ENCODE results near the gene PRG3. TPM values are rescaled to one million over a fixed set of nuclear protein-coding genes. Genes with fewer than 3 reads are reported as not detected.
A peak's percentile ranks its signal among the peaks of the same experiment; 100 is the strongest.

PRG3 gene
- total and polyA plus RNA-seq, 2 of the 4 experiments (the other 2 are of a cell fraction), result not detected

DNA sequence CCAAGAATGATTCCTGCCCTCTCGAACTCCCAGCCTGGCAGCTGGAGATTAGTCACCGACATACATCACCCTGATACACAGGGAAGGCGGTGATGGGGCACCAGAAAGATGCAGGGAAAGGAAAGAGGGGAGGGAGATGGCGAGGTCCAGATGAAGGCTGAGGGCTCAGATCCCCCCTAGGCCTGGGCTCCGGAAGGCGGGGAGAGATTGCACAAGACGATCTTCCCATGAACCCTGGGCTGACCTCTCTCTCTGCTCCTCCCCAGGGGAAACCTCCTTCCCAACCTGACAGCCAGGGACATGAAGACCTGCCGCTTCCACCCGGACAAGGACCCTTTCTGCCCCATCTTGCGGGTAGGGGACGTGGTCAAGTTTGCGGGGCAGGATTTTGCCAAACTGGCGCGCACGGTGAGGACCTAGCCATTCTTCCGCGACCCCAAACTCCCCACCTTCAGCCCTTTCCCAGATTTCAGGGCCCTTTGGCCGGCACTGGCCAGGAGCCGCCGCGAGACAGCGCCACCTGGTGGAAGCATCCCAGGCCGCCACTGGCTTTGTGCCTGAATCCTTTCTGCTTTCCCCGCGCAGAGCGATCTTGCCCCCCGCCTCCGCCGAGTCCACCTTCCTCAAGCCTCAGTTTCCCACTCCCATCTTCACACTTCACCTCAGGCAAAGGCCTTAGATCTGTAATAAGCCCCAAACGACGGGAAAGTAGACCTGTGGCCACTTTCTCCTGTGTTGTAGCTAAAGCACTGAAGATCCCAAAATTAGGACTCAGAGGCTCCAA lies 31.3 kb downstream of the PRG3 start:
- TF ChIP-seq CEBPB (IDR thresholded peaks at IDR 0.05; ENCODE audit: low read depth, low read length), result peak; percentile 51
- peak; percentile 38 for TF ChIP-seq RAD21 (IDR thresholded peaks at IDR 0.05; ENCODE audit: low read length)
- peak; percentile 65 for TF ChIP-seq CTCF (conservative IDR thresholded peaks at IDR 0.05; ENCODE audit: low read depth, low read length)
- peak; percentile 47; the same call in 1 of the 2 replicates for TF ChIP-seq SMC3 (IDR thresholded peaks at IDR 0.05; ENCODE audit: low read depth, low read length)
- TF ChIP-seq ELK1 (IDR thresholded peaks at IDR 0.05; ENCODE audit: borderline replicate concordance, low read depth, low read length), result no peak
- no peak for TF ChIP-seq NFE2L2 (IDR thresholded peaks at IDR 0.05; ENCODE audit: low read depth, low read length)
- no peak for TF ChIP-seq RCOR1 (IDR thresholded peaks at IDR 0.05; ENCODE audit: insufficient replicate concordance, low read length)
- ATAC-seq (ENCODE audit: low read depth) (peak; percentile 64), DNase-seq (peak; percentile 33)
- Histone ChIP-seq H3K4me3 (ENCODE audit: insufficient read depth, low read depth, low read length) (no peak overlapping the region), H3K27me3 (ENCODE audit: control insufficient read depth, insufficient read depth, low read length) (peaks cover 20% of the 10 kb centered on the region), H2BK120ac (ENCODE audit: low read depth, low read length) (no peak overlapping the region), H3K9me3 (ENCODE audit: control insufficient read depth, insufficient read depth, low read length) (peaks cover 5% of the 10 kb centered on the region; the same call in 1 of the 2 replicates), H2AFZ (replicated peaks; ENCODE audit: low read length, poor library complexity) (peak overlapping the region; percentile 88), H3K9me1 (ENCODE audit: insufficient read depth, low read length) (no peaks in the 10 kb centered on the region), H3K4me2 (ENCODE audit: low read depth, low read length) (peak overlapping the region; percentile 31; the same call in 1 of the 2 replicates), H3K27ac (ENCODE audit: insufficient read depth, low read length) (no peak overlapping the region), H2AK5ac (ENCODE audit: low read depth, low read length) (no peak overlapping the region), H2BK15ac (ENCODE audit: low read depth, low read length) (no peak overlapping the region), H3K4me1 (ENCODE audit: control insufficient read depth, insufficient read depth, low read length) (peaks cover 2% of the 10 kb centered on the region; the same call in 1 of the 2 replicates), H3K18ac (ENCODE audit: low read depth, low read length) (no peak overlapping the region), H2AK9ac (replicated peaks; ENCODE audit: low read depth, low read length, poor library complexity) (peak overlapping the region; percentile 94), H3K23ac (ENCODE audit: low read depth, low read length) (0 out of 2 replicates have a peak overlapping the region, but pooled peaks have one; percentile 44), H2BK5ac (ENCODE audit: low read depth, low read length, poor library complexity, severe bottlenecking) (no peak overlapping the region), H3K14ac (replicated peaks; ENCODE audit: low read depth, low read length) (no peak overlapping the region), H4K5ac (ENCODE audit: low read depth, low read length) (no peak overlapping the region), H3K79me1 (ENCODE audit: low read depth in 1 of 2, low read length in 2 of 2) (no peaks in the 10 kb centered on the region), H3K36me3 (ENCODE audit: control insufficient read depth, insufficient read depth, low read length) (no peaks in the 10 kb centered on the region), H4K91ac (ENCODE audit: insufficient read depth, low read depth, low read length) (no peak overlapping the region; the same call in 1 of the 2 replicates), H4K8ac (ENCODE audit: low read depth in 2 of 2, low read length in 2 of 2) (no peak overlapping the region), H3K9ac (ENCODE audit: low read depth, low read length) (no peak overlapping the region), H4K20me1 (ENCODE audit: insufficient read depth, low read length) (no peaks in the 10 kb centered on the region), H2BK20ac (ENCODE audit: low read depth, low read length) (no peak overlapping the region), H3K4ac (ENCODE audit: low read depth, low read length) (no peak overlapping the region), H3K56ac (ENCODE audit: extremely low read depth, insufficient read depth, low read length) (no peak overlapping the region)
- intact Hi-C loops (cut with micrococcal nuclease), result loop anchor here (5.0 to 10.0 kb wide), 2 partner anchors 507 to 1175 kb away; no protein-coding TSS in a partner anchor
- POLR2A ChIA-PET (ENCODE audit: unreplicated experiment), result no interaction called here
- in situ Hi-C loops (cut with MboI; ENCODE audit: low sequenced_read_pairs), result loop anchor here (25.0 kb wide), 1 partner anchor 512 kb away; no protein-coding TSS in a partner anchor
- dilution Hi-C loops (cut with HindIII; ENCODE audit: low sequenced_read_pairs, unreplicated experiment), result no loop called here
- CTCF ChIA-PET, result interaction anchor here (1.0 kb wide), 2 partner anchors 109 to 144 kb away, joined by 3 to 4 read pairs; no protein-coding TSS in a partner anchor
- WGBS, 2 experiments (ENCODE audit: extremely low coverage in 2 of 2, insufficient read length in 1 of 2), result 3% methylated on average over 5 of the region's 31 CpGs; no CpG with 5 or more reads in 1 of the 2 experiments
- BruUV-seq (replicated peaks), result no TSS peak

All from IMR-90 (cell line).